DOHH2 (cell line): Measurements from ENCODE around the gene ZNF346.

Experiments
- H3F3A ChIP-seq: fragments of 200-600 bp; sonication (generic), shearing (Covaris generic); 2 replicates; pipeline ENCODE4 v1.6.0; 2016; ENCODE audit warnings: antibody characterized with exemption, mild to moderate bottlenecking; ENCODE audit not compliant: control insufficient read depth, insufficient read depth
- H3K27ac ChIP-seq: fragments of 200-600 bp; sonication (generic); 2 replicates; pipeline ENCODE4 v1.5.1; 2014; ENCODE audit warnings: low read depth, mild to moderate bottlenecking, low read length, moderate library complexity
- H3K27me3 ChIP-seq: fragments of 200-600 bp; sonication (generic); 2 replicates; pipeline ENCODE4 v1.6.1; 2014; ENCODE audit warnings: mild to moderate bottlenecking, low read length, mixed read lengths; ENCODE audit not compliant: control insufficient read depth
- H3K36me3 ChIP-seq: fragments of 200-600 bp; sonication (generic); 2 replicates; pipeline ENCODE4 v1.6.1; 2014; ENCODE audit warnings: mild to moderate bottlenecking, low read length, moderate library complexity, mixed read lengths; ENCODE audit not compliant: control insufficient read depth
- H3K4me1 ChIP-seq: fragments of 200-600 bp; sonication (generic); 2 replicates; pipeline ENCODE4 v1.6.1; 2014; ENCODE audit warnings: mild to moderate bottlenecking, low read length, mixed read lengths; ENCODE audit not compliant: control insufficient read depth
- H3K4me2 ChIP-seq: fragments of 200-600 bp; sonication (generic); 2 replicates; pipeline ENCODE4 v1.6.0; 2014; ENCODE audit warnings: mild to moderate bottlenecking, low read length, moderate library complexity
- H3K4me3 ChIP-seq: fragments of 200-600 bp; sonication (generic); 2 replicates; pipeline ENCODE4 v1.5.1; 2014; ENCODE audit warnings: mild to moderate bottlenecking, low read length, mixed read lengths
- H3K79me2 ChIP-seq: fragments of 200-600 bp; sonication (generic); 2 replicates; pipeline ENCODE4 v1.6.1; 2014; ENCODE audit warnings: mild to moderate bottlenecking, low read length, mixed read lengths; ENCODE audit not compliant: control insufficient read depth
- H3K9me2 ChIP-seq: fragments of 200-600 bp; sonication (generic); replicated peaks from 2 replicates; pipeline ENCODE4 v1.6.1; 2014; ENCODE audit warnings: mild to moderate bottlenecking, low read length, mixed read lengths; ENCODE audit not compliant: control insufficient read depth
- H3K9me3 ChIP-seq: fragments of 200-600 bp; sonication (generic); 2 replicates; pipeline ENCODE4 v1.6.1; 2014; ENCODE audit warnings: antibody characterized with exemption, low read length, mixed read lengths; ENCODE audit not compliant: control insufficient read depth, insufficient read depth
- H4K20me1 ChIP-seq: fragments of 200-600 bp; sonication (generic); 2 replicates; pipeline ENCODE4 v1.6.0; 2014; ENCODE audit warnings: low read depth, mild to moderate bottlenecking, antibody characterized with exemption, low read length, moderate library complexity; ENCODE audit not compliant: control insufficient read depth, insufficient read depth
- CTCF ChIP-seq: fragments of 200-600 bp; sonication (generic); IDR thresholded peaks from one replicate; pipeline ENCODE4 v1.5.1; 2014; ENCODE audit warnings: antibody characterized with exemption, mild to moderate bottlenecking, low read depth, low read length; ENCODE audit not compliant: poor library complexity, severe bottlenecking
- EZH2phosphoT487 ChIP-seq: fragments of 200-600 bp; sonication (generic); IDR thresholded peaks from 2 replicates; pipeline ENCODE4 v1.6.1; 2017; ENCODE audit warnings: borderline replicate concordance, mild to moderate bottlenecking, antibody characterized with exemption, low read length, moderate library complexity, mixed read lengths

ZNF346 gene

GRCh38 chr5:177079606-177080005 is 57.1 kb downstream of the ZNF346 start:
- Histone ChIP-seq H3K9me3 (no peaks in the 10 kb centered on the region), H3K36me3 (no peaks in the 10 kb centered on the region), H3K79me2 (no peaks in the 10 kb centered on the region), H3K4me2 (no peak overlapping the region), H3K27ac (no peak overlapping the region), H3K4me3 (no peak overlapping the region), H3K9me2 (no peaks in the 10 kb centered on the region), H3F3A (no peaks in the 10 kb centered on the region), H3K4me1 (peaks cover 6% of the 10 kb centered on the region), H4K20me1 (no peaks in the 10 kb centered on the region), H3K27me3 (no peaks in the 10 kb centered on the region)
- TF ChIP-seq CTCF: no peak
- TF ChIP-seq EZH2phosphoT487: no peak

GRCh38 chr5:177080265-177080664 is 57.8 kb downstream of the ZNF346 start:
- no peak overlapping the region for H3K4me2 ChIP-seq
- TF ChIP-seq EZH2phosphoT487 (no peak), CTCF (no peak)
- H3K36me3 ChIP-seq: no peaks in the 10 kb centered on the region
- H3K9me3 ChIP-seq: no peaks in the 10 kb centered on the region
- H3K27ac ChIP-seq: no peak overlapping the region
- H3K27me3 ChIP-seq: no peaks in the 10 kb centered on the region
- H3K9me2 ChIP-seq: no peaks in the 10 kb centered on the region
- no peaks in the 10 kb centered on the region for H3K79me2 ChIP-seq
- no peak overlapping the region for H3K4me3 ChIP-seq
- peaks cover 4% of the 10 kb centered on the region for H3F3A ChIP-seq
- peaks cover 12% of the 10 kb centered on the region for H3K4me1 ChIP-seq
- H4K20me1 ChIP-seq: no peaks in the 10 kb centered on the region

- Histone ChIP-seq H3K4me1 (peaks cover 26% of the 10 kb centered on the region), H3K4me3 (no peak overlapping the region), H3K27ac (no peak overlapping the region), H3K4me2 (no peak overlapping the region), H3K9me2 (no peaks in the 10 kb centered on the region), H3K79me2 (no peaks in the 10 kb centered on the region), H4K20me1 (no peaks in the 10 kb centered on the region), H3K9me3 (no peaks in the 10 kb centered on the region), H3K36me3 (no peaks in the 10 kb centered on the region), H3K27me3 (no peaks in the 10 kb centered on the region), H3F3A (peaks cover 15% of the 10 kb centered on the region)
- no peak for TF ChIP-seq CTCF
- no peak for TF ChIP-seq EZH2phosphoT487
Measured at GRCh38 chr5:177081859-177082258, 59.4 kb downstream of the ZNF346 start.

GRCh38 chr5:177083357-177083756 is 60.9 kb downstream of the ZNF346 start:
- H3K27me3 ChIP-seq: no peaks in the 10 kb centered on the region
- H3K79me2 ChIP-seq: no peaks in the 10 kb centered on the region
- no peak overlapping the region for H3K4me2 ChIP-seq
- peaks cover 15% of the 10 kb centered on the region for H3F3A ChIP-seq
- H3K9me3 ChIP-seq: no peaks in the 10 kb centered on the region
- H3K4me3 ChIP-seq: no peak overlapping the region
- H4K20me1 ChIP-seq: no peaks in the 10 kb centered on the region
- no peaks in the 10 kb centered on the region for H3K36me3 ChIP-seq
- TF ChIP-seq EZH2phosphoT487: no peak
- TF ChIP-seq CTCF: no peak
- no peak overlapping the region for H3K27ac ChIP-seq
- H3K4me1 ChIP-seq: peaks cover 34% of the 10 kb centered on the region
- H3K9me2 ChIP-seq: no peaks in the 10 kb centered on the region
